ENCODE measurements around the gene MNAT1.
"Not testable (repeated sequence)": the region's sequence is repeated elsewhere in the genome, so short reads cannot be mapped to it uniquely, and the experiment has no call there.

- TF ChIP-seq CTCF, ZNF398, ZFP37, REST (tag by site-specific recombination; IDR thresholded peaks at IDR 0.05): not testable (repeated sequence)
These were observed 156.1 kb downstream of the MNAT1 start for GRCh38 chr14:60890636-60891035.

All from HEK293 (cell line).